HG03066 (cell line): ENCODE results near the gene FBXL17.
A peak's percentile ranks its signal among the peaks of the same experiment; 100 is the strongest.
"Not testable (repeated sequence)": the region's sequence is repeated elsewhere in the genome, so short reads cannot be mapped to it uniquely, and the experiment has no call there.

ENCODE experiments used
- ATAC-seq: cut with Tn5 transposase; IDR thresholded peaks from one replicate; pipeline ENCODE4 v1.9.1; 2021; ENCODE audit warnings: low read depth; ENCODE audit not compliant: unreplicated experiment

FBXL17 gene

GRCh38 chr5:108315829-108316228 is 66.1 kb downstream of the FBXL17 start:
- no peak for ATAC-seq

GRCh38 chr5:108312258-108312657 is 69.6 kb downstream of the FBXL17 start:
- ATAC-seq: no peak

GRCh38 chr5:108311682-108312081 is 70.2 kb downstream of the FBXL17 start:
- no peak for ATAC-seq

GRCh38 chr5:108303611-108304010 is 78.3 kb downstream of the FBXL17 start:
- no peak for ATAC-seq

GRCh38 chr5:108303086-108303485 is 78.8 kb downstream of the FBXL17 start:
- no peak for ATAC-seq

- ATAC-seq: no peak
Measured at GRCh38 chr5:108297042-108297601, 84.8 kb downstream of the FBXL17 start.

GRCh38 chr5:108295578-108296368 is 86.1 kb downstream of the FBXL17 start:
- ATAC-seq: no peak

- no peak for ATAC-seq
Measured at GRCh38 chr5:108280960-108281569, 100.8 kb downstream of the FBXL17 start.

- no peak for ATAC-seq
Measured at GRCh38 chr5:108280248-108280647, 101.7 kb downstream of the FBXL17 start.

GRCh38 chr5:108278285-108279240 is 103.3 kb downstream of the FBXL17 start:
- no peak for ATAC-seq

- ATAC-seq: no peak
Measured at GRCh38 chr5:108276187-108277050, 105.5 kb downstream of the FBXL17 start.

GRCh38 chr5:108274080-108274479 is 107.8 kb downstream of the FBXL17 start:
- ATAC-seq: not testable (repeated sequence)

- no peak for ATAC-seq
Measured at GRCh38 chr5:108271127-108271526, 110.8 kb downstream of the FBXL17 start.

GRCh38 chr5:108266242-108266641 is 115.7 kb downstream of the FBXL17 start:
- no peak for ATAC-seq

GRCh38 chr5:108264533-108264932 is 117.4 kb downstream of the FBXL17 start:
- no peak for ATAC-seq

- ATAC-seq: no peak
Measured at GRCh38 chr5:108263338-108263737, 118.6 kb downstream of the FBXL17 start.

GRCh38 chr5:108260858-108261170 is 121.1 kb downstream of the FBXL17 start:
- no peak for ATAC-seq

GRCh38 chr5:108260117-108260857 is 121.6 kb downstream of the FBXL17 start:
- peak; percentile 97 for ATAC-seq

GRCh38 chr5:108259306-108259705 is 122.6 kb downstream of the FBXL17 start:
- ATAC-seq: no peak
